Activated T-helper 1 cell treated with anti-CD3 and anti-CD28 coated beads, Interleukin-2, amount 50 U/mL, for 16 hours (primary cell): ENCODE data around the gene ZW10.
"Not testable (repeated sequence)": the region's sequence is repeated elsewhere in the genome, so short reads cannot be mapped to it uniquely, and the experiment has no call there.

ENCODE experiments used
- DNase-seq, 2 donors: peaks; one replicate each; pipeline ENCODE4 v3.0.0-alpha.2; 2020; ENCODE audit warnings: low read depth in 1 of 2, low spot score in 1 of 2

Gene ZW10

GRCh38 chr11:113764527-113765219 is 8.8 kb downstream of the ZW10 start:
- no peak for DNase-seq

GRCh38 chr11:113763040-113763439 is 10.5 kb downstream of the ZW10 start:
- not testable (repeated sequence) for DNase-seq

- no peak for DNase-seq
These were observed 13.3 kb downstream of the ZW10 start for GRCh38 chr11:113760241-113760640.

- no peak for DNase-seq
These were observed 20.6 kb downstream of the ZW10 start for GRCh38 chr11:113752932-113753331.

GRCh38 chr11:113736323-113736722 is 37.2 kb downstream of the ZW10 start:
- no peak for DNase-seq

- DNase-seq = no peak
These were observed 41.4 kb downstream of the ZW10 start for GRCh38 chr11:113732092-113732491.

GRCh38 chr11:113730887-113731726 is 42.4 kb downstream of the ZW10 start:
- DNase-seq = no peak

GRCh38 chr11:113729456-113729855 is 44.0 kb downstream of the ZW10 start:
- DNase-seq = no peak

- no peak for DNase-seq
These were observed 44.7 kb downstream of the ZW10 start for GRCh38 chr11:113728814-113729213.

- no peak for DNase-seq
These were observed 47.6 kb downstream of the ZW10 start for GRCh38 chr11:113725913-113726312.

- no peak for DNase-seq
These were observed 48.1 kb downstream of the ZW10 start for GRCh38 chr11:113725407-113725806.

- DNase-seq = no peak
These were observed 48.7 kb downstream of the ZW10 start for GRCh38 chr11:113724778-113725177.

GRCh38 chr11:113723787-113724186 is 49.7 kb downstream of the ZW10 start:
- DNase-seq = no peak

GRCh38 chr11:113722934-113723333 is 50.6 kb downstream of the ZW10 start:
- no peak for DNase-seq

- no peak for DNase-seq
These were observed 51.3 kb downstream of the ZW10 start for GRCh38 chr11:113722221-113722620.

- DNase-seq = no peak
These were observed 51.9 kb downstream of the ZW10 start for GRCh38 chr11:113721462-113722066.

- not testable (repeated sequence) for DNase-seq
These were observed 53.0 kb downstream of the ZW10 start for GRCh38 chr11:113720478-113720877.

GRCh38 chr11:113715882-113716625 is 57.4 kb downstream of the ZW10 start:
- no peak for DNase-seq

- DNase-seq = no peak
These were observed 58.2 kb downstream of the ZW10 start for GRCh38 chr11:113715273-113715672.

- no peak for DNase-seq
These were observed 62.5 kb downstream of the ZW10 start for GRCh38 chr11:113710989-113711388.

- no peak for DNase-seq
These were observed 67.4 kb downstream of the ZW10 start, which contains the start of gene TMPRSS5 for GRCh38 chr11:113705871-113706655. Gene TMPRSS5 (minus strand): TSS chr11:113706308. CDS start chr11:113706224, 84 bp downstream.
